Measurements from ENCODE around the gene SNRPD3.
"Not testable (repeated sequence)": the region's sequence is repeated elsewhere in the genome, so short reads cannot be mapped to it uniquely, and the experiment has no call there.

SNRPD3 gene

DNA sequence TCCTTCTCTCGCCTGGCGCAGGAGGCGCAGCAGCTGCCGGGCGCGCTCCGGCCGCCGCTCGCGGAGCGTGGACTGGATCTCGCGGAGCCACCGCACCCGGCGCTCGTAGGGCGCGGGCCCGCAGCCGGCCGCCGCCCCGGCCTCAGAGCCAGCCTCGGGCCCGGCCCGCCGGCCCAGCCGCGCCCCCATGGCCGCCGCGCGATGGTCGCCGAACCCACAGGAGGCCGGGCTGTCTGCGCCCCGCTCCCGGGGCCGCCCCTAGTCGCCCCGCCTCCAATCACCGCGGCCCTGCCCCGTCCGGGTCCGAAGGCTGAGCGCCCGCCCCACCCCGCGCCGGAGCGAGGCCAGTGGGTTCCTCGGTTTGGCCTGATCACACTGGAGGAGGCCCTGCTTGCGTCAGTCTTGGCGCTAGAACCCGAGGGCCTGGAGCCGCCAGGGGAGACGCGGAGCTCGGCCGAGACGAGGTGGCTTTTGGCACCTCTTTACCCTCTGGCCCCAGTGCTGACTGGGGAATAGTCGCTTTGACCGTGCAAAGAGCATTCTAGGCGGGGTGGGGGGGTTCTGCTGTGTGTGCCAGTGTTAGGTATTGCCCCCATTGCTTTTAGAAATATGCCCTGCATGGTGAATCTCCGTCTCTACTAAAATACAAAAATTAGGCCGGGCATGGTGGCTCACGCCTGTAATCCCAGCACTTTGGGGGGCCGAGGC lies 37.2 kb downstream of the SNRPD3 start, which contains the start of gene LRRC75B:
LRRC75B (minus strand) TSS at position 223 of the 708 bp plus-strand sequence; CDS start at position 189, 34 bp downstream.
- DNase-seq (ENCODE audit: low spot score) = peak; percentile 6

DNA sequence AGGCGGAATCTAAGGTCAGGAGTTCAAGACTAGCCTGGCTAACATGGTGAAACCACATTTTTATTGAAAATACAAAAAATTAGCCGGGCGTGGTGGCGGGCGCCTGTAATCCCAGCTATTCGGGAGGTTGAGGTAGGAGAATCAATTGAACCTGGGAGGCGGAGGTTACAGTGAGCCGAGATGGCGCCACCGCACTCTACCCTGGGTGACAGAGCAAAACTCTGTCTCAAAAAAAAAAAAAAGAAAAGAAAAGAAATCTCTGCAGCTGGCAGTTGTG lies 37.7 kb downstream of the SNRPD3 start:
- DNase-seq (ENCODE audit: low spot score) = not testable (repeated sequence)

DNA sequence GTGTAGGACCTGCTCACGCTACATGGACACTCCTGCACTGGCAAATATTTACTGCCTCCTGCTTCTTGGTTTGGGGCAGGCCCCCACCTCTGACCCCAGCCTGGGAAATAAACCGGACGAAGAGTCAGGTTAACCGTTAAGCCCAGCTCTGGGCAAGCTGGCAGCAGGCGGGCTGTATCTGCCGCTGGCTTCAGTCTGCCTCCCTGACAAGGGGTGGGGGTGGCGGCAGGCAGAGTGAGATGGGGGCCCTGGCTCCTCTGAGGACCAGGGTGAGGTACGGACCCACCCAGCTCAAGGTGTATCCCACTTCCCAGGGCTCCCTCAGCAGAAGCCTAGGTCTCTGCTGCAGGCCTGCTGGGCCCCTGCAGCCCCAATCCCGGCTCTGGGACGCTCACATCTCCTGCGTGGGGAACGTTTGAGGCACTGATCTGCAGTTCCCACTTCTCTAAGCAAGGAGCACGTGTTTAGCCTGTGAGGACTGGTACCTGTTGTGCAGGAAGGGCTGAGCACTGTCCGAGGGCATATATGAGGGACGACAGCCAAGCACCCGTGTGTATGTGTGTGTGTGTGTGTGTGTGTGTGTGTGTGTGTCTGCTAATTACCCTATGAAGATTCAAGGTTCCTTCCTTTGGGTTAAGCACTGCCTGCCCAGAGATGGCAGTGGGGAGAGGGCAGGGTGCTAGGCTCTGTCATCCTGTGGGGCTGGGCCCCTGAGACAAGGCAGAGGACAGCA lies 38.2 kb downstream of the SNRPD3 start:
- no peak for DNase-seq (ENCODE audit: low spot score)

DNA sequence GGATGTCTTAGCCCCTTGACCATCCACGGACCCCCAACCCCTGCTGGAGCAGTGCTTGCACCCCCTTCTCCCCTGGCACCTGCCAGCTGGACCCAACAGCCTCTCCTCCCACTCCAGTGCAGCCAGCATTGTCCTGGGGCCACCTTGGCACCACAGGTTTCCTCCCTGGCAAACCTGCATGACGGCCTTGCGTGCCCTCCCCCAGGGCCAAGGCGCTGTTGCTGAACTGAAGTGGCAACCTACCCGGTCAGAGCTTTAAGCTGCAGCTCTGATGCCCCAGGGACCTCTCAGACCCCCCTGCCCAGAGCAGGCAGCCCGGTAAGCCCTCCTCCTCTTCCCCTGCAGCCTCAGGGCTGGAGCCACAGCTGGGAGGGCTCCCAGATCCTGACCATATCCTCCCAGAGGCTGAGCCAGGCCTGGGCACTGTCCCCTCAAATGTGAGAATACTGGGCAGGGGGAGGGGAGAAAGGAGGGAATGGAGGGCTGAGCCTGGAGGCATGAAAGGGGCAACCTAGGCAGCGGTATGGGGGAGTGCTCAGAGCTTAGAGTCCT lies 38.8 kb downstream of the SNRPD3 start:
- no peak for DNase-seq (ENCODE audit: low spot score)

DNA sequence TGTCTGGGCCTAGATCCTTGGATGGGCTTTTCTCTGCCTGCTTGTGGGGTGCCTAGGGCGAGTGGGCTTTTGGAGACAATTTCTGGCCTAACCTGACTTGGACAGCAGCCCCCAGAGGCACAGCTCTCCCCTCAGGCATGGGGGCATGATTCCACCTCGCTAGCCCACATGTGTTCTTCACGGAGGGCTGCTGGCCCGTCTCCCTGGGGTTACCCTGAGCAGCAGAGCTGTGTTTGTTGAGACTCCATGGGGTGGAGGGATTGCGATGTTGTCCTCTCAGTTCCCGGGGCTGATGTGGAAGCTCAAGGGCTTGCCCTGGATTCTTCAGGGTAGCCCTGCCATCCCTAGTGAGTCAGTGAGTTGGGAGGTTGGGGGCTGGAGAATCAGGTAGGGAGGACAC lies 39.4 kb downstream of the SNRPD3 start:
- no peak for DNase-seq (ENCODE audit: low spot score)

DNA sequence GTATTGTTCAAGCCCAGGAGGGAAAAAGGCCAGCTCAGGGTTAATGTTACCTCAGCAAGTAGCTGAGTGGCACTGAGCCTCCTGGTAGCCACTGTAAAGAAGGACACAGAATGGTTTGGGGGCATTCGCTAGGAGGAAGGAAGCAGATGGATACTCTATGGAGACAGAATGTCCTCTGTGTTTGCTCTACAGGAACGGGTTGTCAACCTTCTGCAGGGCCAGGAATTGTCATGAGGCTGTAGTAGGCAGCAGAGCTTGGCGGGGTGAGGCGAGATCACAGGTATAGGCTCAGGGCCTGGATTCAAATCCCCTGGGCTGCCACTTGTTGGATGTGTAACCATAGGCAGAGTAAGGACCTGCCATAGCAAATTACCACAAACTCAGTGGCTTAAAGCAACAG lies 40.1 kb downstream of the SNRPD3 start:
- no peak for DNase-seq (ENCODE audit: low spot score)

DNA sequence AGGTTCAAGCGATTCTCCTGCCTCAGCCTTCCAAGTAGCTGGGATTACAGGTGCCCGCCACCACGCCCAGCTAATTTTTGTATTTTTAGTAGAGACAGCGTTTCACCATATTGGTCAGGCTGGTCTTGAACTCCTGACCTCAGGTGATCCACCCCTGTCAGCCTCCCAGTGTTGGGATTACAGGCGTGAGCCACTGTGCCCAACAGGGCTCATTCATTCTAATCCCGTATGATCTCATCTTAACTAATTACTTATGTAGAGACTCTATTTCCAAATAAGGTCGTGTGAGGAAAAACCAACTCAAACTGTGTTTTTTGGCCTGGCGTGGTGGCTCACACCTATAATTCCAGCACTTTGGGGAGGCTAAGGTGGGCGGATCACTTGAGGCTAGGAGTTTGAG lies 41.3 kb downstream of the SNRPD3 start:
- not testable (repeated sequence) for DNase-seq (ENCODE audit: low spot score)

DNA sequence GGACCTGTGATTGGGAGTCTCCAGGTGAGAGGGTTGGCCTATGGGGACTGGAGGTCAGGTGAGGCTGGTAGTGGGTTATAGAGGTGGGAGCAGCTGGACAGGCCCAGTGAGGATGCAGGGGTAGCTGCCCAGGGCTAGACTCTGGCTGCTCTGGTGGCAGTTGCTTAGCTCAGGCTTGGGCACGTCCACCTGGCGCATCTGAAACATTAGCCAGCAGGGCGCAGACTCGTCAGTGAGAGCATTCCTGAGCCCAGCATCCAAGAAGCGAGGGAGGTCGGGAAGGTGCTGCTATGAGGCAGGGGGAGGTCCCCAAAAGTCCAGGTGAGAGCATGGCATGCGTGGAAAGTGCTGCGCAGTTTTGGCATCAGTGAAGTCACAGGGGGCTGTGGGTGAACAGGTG lies 43.7 kb downstream of the SNRPD3 start:
- no peak for DNase-seq (ENCODE audit: low spot score)

DNA sequence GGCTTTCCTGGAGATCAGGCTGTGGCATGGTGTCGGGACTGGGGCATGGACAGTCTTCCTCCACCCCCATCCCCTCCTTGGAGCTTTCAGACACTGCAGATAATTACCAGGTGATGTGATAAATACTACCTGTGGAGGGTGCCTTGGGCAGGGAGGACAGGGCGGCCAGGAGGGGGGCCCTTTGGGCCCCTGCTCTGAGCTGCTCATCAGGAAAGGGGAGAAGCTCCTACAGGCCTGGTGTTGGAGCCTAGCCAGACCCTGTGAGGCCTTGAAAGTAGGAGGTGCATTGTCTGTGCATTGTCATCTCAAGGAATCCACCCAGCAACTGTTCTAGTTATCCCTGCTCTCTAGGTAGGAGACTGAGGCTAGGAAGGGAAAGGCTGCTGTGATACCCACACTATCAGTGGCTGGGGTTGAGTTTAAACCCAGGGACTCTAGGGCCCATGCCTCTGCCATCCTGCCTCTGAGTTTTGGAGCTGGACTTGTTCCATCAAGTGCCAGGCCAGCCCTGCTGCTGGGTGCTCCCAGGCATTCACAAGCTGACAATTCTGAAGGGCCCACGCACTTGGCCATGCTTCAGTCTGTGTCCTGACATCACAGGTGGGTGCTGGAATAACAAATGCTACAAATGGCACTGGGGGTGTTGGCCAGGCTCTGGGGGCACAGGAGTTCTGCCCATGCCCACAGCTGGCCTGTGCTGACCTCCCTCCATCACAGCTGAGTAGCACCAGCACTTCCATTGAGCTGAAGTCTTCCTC lies 44.3 kb downstream of the SNRPD3 start:
- DNase-seq (ENCODE audit: low spot score) = not testable (repeated sequence)

DNA sequence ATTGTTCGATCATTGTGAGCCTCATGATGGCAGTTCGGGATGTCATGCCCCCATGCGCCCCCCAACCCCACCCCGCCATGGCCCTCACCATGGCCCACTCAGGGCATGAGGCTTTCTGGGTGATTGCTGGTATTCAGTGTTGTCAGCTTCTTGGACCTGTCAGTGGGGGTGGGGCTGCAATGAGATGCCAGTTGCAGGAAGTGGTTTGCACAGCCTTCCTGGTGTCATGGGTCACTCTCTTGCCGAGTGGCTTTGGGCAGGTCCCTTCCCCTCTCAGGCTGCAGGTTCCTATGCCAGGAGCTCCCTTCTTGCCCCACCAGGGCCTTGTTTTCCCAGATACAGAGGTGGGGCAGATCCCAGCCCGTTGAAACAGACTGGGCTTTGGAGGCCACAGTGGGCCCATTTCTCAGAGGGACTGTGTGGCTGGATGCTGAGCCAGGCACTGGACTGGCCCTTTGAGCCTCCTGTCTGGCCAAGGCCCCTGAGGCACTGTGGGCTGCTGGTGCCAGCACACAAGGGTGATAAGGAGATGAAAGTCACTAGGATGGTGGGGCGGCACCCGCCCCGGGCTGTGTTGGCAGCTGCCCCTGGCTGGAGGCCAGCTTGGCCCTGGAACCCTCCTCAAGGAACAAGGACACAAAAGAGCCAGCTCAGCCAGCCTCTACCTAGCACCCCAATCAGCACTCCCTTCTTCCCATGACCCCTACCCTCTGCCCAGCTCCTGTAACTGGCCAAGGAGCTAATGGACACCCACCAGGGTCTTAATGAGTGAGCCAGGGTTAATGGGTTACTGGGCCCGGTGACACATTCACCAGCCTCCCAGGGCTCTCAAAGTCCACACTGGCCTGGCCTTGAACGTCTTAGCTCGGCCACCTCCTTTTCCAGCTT lies 45.7 kb downstream of the SNRPD3 start:
- no peak for DNase-seq (ENCODE audit: low spot score)

DNA sequence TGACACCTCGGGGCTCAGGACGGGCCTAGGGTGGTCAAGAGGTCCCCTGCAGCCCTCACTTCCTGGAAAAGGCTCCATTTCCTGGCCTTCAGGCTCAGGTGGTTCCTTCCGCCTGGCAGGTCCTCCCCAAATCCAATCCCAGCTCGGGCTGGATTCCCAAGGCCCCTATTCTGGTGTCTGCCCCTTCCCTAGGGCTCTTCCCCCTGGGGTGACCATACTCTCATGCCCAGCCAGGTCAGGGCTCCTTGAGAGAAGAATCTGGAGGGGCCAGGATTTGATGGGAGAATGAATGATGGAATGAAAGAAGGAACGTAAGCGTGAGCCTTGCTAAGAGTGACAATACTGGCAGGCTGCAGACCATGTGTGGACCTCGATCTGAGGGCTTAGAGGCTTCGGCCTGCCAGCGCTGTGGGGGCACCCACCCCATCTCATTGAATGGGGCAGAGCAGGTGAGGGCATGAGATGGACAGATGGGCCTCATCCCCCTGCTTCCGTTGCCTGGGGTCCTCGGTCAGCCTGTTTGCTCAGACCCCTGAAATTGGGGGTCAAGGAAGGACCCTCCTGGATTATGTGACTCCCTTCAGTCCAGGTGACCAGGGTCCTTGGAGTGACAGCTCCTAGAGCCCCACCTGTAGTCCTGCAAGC lies 46.4 kb downstream of the SNRPD3 start:
- not testable (repeated sequence) for DNase-seq (ENCODE audit: low spot score)

DNA sequence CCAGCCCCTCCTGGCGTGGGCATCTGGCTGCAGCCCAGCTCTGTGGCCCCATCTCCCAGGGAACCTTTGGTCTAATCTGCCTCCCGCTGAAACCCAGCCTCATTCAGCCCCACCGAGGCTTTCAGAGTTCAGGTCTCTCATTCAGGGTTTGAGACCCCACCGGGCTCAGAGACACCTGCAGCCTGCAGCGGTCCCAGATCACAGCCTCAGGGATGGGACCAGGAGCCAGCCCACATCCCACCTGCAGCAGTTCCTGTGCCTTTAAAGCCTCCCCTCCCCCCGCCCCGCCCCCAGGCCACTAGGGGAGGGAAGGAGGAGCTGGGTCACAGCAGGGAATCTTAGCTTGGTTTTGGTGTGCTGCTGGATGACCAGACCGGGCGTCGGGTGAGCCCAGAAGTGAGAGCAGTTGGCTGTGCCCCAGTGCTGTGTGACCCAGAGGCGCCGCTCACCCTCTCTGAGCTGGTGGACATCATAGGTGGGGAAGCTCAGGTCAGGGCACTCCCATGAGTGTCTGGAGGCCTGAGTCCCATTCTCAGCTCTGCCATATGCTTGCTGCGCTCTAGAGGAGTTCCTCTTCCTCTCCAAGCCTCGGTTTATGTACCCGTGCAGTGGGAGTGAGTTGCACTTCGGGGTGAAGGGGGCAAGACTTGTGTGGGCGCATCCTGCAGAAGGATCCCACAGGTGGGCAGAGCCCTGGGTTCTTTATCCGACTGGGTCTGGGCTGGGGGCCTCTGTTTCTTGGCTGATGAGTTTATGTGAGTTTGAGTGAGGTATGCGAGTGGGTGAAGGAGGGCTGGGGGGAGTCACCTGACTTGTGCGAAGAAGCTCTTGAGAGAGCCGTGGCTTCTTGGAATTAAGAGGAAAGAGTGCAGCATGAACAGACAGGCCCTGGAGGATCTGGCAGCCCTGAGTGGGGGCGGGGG lies 47.3 kb downstream of the SNRPD3 start, which contains the start of gene GGT1:
GGT1 (plus strand) TSS at position 347 of the 923 bp plus-strand sequence. CDS start 7,889 bp downstream, outside the sequence.
- DNase-seq (ENCODE audit: low spot score) = not testable (repeated sequence)

DNA sequence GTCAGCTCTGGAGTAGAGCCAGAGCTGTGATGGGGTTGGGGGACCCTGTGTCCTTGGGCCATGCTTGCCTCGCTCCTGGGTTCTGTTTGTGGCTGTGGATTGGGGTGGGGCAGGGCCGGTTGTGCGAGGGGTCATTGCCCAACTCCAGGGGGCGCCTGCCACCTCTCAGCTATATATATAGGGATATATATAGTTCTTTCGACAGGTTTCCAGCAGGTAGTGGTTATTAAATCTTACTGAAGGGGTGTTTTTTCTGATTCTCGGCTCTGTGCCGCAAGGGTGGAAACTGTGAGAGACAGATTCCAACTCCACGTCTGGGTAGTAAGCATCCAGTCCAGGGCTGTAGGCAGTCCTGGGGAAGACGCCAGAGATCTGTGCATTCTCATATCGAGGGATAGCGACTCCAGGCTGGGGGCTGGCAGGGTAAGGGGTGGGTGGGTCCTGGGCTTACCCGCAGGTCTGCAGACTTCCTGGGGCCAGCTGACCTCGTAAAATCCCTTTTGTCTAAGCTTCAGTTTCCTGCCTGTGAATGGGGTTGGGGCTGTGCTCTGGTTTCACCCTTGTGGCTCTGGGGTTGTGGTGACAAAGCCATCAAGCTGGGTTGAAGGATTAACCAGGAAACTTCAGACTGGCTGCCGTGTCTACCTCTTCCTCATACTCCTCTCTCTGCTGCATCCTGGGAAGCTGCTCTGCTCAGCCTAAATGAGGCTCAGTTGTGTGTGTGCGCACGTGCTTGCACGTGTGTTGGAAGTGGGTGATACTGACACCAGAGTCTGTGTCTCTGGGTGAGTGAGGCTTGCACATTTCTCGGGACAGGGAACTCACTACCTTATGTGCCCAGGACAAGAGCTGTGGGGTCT lies 48.2 kb downstream of the SNRPD3 start:
- peak; percentile 7 for DNase-seq (ENCODE audit: low spot score)

DNA sequence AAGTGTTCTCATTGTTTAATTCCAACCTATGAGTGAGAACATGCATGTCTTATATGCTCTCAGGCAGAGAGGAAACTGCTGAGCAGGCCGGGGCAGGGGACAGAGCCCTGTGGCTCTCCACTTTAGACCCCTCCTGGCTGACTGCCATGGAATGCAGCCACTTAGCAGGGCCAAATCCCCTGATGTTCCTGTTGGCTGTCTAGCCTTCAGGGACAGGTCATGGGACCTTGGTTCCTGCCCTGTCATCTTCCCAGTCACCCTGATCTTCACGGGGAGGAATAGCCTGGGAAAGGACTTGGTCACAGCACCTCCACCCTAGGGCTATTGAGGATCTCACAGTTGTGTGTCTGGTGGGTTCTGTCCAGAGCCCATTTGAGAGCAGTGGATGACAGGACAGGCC lies 50.5 kb downstream of the SNRPD3 start:
- DNase-seq (ENCODE audit: low spot score) = not testable (repeated sequence)

DNA sequence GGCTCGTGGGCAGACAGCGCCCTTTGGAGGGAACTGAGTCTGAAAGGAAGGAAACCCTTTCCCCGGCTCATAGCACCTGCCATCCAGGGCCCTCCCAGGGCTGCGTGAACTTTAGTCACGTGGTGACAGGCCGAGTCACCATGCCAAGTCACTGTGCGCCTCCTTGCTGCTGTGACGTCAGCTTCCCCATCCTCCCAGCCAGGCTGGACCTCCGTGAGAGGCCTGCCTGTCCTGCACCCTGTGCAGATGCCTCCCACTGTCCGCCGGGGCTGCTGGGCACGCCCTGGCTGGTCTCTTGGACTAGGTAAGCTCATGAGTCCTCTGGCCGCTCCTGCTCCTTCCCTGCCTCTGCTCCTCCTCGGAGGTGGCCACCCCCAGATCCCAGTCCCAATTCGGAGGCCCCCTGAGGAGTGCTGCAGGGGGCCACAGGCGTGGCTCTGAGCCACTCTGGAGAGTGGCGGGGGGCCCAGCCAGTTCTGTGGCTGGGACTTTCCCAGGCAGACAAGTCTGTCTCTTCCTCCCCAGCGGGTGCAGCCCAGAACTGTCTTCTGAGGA lies 51.7 kb downstream of the SNRPD3 start:
- peak; percentile 67 for DNase-seq (ENCODE audit: low spot score)

DNA sequence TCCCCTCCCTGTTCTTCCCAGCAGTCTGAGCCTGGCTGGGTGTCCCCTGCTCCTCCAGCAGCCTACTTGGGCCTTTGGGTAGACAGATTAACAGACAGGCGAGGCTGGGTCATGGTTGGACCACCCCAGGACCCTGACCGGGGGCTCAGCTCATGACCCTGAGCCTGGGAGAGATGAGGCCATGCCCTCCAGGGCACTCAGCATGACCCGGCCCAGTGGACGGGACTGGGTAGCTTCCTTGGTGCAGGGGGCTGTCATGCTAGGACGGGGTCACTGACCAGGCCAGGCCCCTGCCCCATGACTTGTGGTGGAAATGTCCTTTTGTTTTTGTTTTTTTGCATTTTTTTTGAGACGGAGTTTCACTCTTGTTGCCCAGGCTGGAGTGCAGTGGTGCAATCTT lies 52.5 kb downstream of the SNRPD3 start:
- DNase-seq (ENCODE audit: low spot score) = not testable (repeated sequence)

DNA sequence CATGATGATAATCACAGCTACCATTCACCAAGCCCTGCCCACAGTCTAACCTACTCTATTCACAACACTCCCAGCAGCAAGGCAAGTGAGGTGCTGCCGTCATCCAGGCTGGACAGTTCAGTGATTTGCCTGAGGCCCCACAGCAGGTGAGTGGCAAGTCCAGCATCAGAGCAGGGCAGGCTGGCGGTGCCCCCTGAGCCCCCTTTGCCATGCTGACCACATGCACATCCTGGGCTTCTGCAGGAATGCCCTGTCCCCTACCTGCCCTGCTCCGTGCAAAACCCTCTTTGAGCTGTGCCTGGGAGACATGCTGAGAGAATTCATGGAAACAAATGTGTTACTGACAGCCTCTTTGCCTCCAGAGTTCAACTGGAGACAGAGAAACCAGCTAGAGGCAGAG lies 54.1 kb downstream of the SNRPD3 start:
- DNase-seq (ENCODE audit: low spot score) = not testable (repeated sequence)

DNA sequence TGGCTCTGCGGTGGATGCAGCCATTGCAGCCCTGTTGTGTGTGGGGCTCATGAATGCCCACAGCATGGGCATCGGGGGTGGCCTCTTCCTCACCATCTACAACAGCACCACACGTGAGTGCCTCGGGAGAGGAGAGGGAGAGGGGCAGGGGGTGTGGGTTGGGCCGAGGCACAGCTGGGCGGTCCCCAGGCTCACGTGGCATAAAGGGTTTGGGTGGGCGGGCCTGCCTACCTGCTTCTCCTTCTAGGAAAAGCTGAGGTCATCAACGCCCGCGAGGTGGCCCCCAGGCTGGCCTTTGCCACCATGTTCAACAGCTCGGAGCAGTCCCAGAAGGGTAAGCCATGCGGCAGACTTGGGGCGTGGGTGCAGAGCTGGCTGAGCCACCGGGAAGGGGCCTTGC lies 59.0 kb downstream of the SNRPD3 start:
- not testable (repeated sequence) for DNase-seq (ENCODE audit: low spot score)

DNA sequence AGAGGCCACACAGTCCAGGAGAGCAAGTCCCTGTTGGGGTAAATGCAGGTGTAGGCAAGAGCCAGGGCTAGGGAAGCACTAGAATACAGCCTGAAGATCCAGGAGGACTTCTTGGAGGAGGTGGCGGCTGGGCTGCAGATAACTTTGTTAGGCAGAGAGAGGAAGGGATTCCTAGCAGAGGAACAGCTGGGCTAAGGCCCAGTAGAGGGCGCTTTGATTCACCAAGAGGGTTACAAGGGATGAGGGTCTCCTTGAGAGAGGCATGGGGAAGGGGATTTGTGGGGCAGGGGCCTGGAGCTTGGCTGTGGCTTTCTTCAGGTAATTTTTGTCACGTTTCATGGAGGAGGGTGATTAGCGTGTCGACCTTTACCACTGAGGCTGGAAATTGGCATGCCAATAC lies 65.4 kb downstream of the SNRPD3 start:
- DNase-seq (ENCODE audit: low spot score) = not testable (repeated sequence)

All from CD4-positive, alpha-beta T cell treated with Interleukin-2 at 100 ng/mL for 4 hours (primary cell).